SK-N-SH treated with all-trans-retinoic acid at 6 μM for 48 hours (cell line): ENCODE results near the gene CRACR2B.
A peak's percentile ranks its signal among the peaks of the same experiment; 100 is the strongest.

Experiments
- ATAC-seq: fragments of 200-7000 bp; cut with Tn5 transposase; 3 replicates; pipeline ENCODE4 v1.9.1; 2020; ENCODE audit warnings: mild to moderate bottlenecking, moderate library complexity
- ARNTL ChIP-seq: fragments of 450-650 bp; formaldehyde crosslinking; IDR thresholded peaks from 2 replicates; pipeline ENCODE4 v1.5.0; 2020; ENCODE audit warnings: low read depth, mild to moderate bottlenecking, moderate library complexity, borderline replicate concordance
- BACH2 ChIP-seq: fragments of 250-450 bp; sonication (Bioruptor Pico); IDR thresholded peaks from 2 replicates; pipeline ENCODE4 v1.9.0; 2021; ENCODE audit warnings: mild to moderate bottlenecking, borderline replicate concordance
- CREB5 ChIP-seq: fragments of 250-450 bp; sonication (Bioruptor Pico); IDR thresholded peaks from 2 replicates; pipeline ENCODE4 v1.5.1; 2020; ENCODE audit warnings: low read depth, mild to moderate bottlenecking, moderate library complexity
- CSDC2 ChIP-seq: fragments of 250-450 bp; sonication (Bioruptor Pico); IDR thresholded peaks from 2 replicates; pipeline ENCODE4 v1.5.0; 2020; ENCODE audit warnings: mild to moderate bottlenecking, moderate library complexity
- CSRNP3 ChIP-seq: fragments of 250-450 bp; sonication (Bioruptor Pico); IDR thresholded peaks from 2 replicates; pipeline ENCODE4 v1.5.1; 2021; ENCODE audit warnings: mild to moderate bottlenecking, moderate library complexity
- ESRRG ChIP-seq: fragments of 250-450 bp; sonication (Bioruptor Pico); IDR thresholded peaks from 2 replicates; pipeline ENCODE4 v1.6.1; 2021; ENCODE audit warnings: mild to moderate bottlenecking
- GLIS3 ChIP-seq: fragments of 250-450 bp; sonication (Bioruptor Pico); IDR thresholded peaks from 2 replicates; pipeline ENCODE4 v1.5.0; 2020; ENCODE audit warnings: mild to moderate bottlenecking, moderate library complexity
- ISL1 ChIP-seq: fragments of 250-450 bp; sonication (Bioruptor Pico); IDR thresholded peaks from 2 replicates; pipeline ENCODE4 v2.1.2; 2022; ENCODE audit warnings: mild to moderate bottlenecking, moderate library complexity
- POU6F1 ChIP-seq: fragments of 250-450 bp; sonication (Bioruptor Pico); IDR thresholded peaks from 2 replicates; pipeline ENCODE4 v1.8.0; 2021; ENCODE audit warnings: low read depth, mild to moderate bottlenecking, moderate library complexity, borderline replicate concordance
- PPARA ChIP-seq: fragments of 250-450 bp; sonication (Bioruptor Pico); IDR thresholded peaks from 2 replicates; pipeline ENCODE4 v1.5.0; 2020; ENCODE audit warnings: mild to moderate bottlenecking, borderline replicate concordance
- RARB ChIP-seq: fragments of 250-450 bp; sonication (Bioruptor Pico); IDR thresholded peaks from 2 replicates; pipeline ENCODE4 v1.8.0; 2021; ENCODE audit warnings: mild to moderate bottlenecking, moderate library complexity
- SNAI2 ChIP-seq: fragments of 250-450 bp; sonication (Bioruptor Pico); IDR thresholded peaks from 2 replicates; pipeline ENCODE4 v1.5.0; 2020; ENCODE audit warnings: mild to moderate bottlenecking, moderate library complexity
- TSHZ2 ChIP-seq: fragments of 250-450 bp; sonication (Bioruptor Pico); IDR thresholded peaks from 2 replicates; pipeline ENCODE4 v1.5.0; 2020; ENCODE audit warnings: mild to moderate bottlenecking, moderate library complexity
- ZC3H10 ChIP-seq: fragments of 250-450 bp; sonication (Bioruptor Pico); IDR thresholded peaks from 2 replicates; pipeline ENCODE4 v1.5.1; 2021; ENCODE audit warnings: mild to moderate bottlenecking, moderate library complexity
- ZFP3 ChIP-seq: fragments of 250-450 bp; sonication (Bioruptor Pico); IDR thresholded peaks from 2 replicates; pipeline ENCODE4 v1.5.0; 2020; ENCODE audit warnings: mild to moderate bottlenecking, moderate library complexity
- ZFP30 ChIP-seq: fragments of 450-650 bp; formaldehyde crosslinking; IDR thresholded peaks from 2 replicates; pipeline ENCODE4 v1.5.0; 2022; ENCODE audit warnings: mild to moderate bottlenecking, moderate library complexity
- ZNF565 ChIP-seq: fragments of 450-650 bp; formaldehyde crosslinking; conservative IDR thresholded peaks from 2 replicates; pipeline ENCODE4 v1.5.0; 2020; ENCODE audit warnings: low read depth, mild to moderate bottlenecking, moderate library complexity

CRACR2B gene

GRCh38 chr11:854601-855329 is 27.0 kb downstream of the CRACR2B start:
- no peak for TF ChIP-seq CSDC2 (CRISPR knock-in tag)
- no peak for TF ChIP-seq ZC3H10 (CRISPR knock-in tag)
- no peak for TF ChIP-seq PPARA (CRISPR knock-in tag)
- TF ChIP-seq POU6F1 = no peak
- TF ChIP-seq ARNTL (CRISPR knock-in tag) = no peak
- TF ChIP-seq ZFP3 = no peak
- no peak for TF ChIP-seq ISL1
- TF ChIP-seq CREB5 = no peak
- TF ChIP-seq, all 23 proteins: peak for 0
- no peak for ATAC-seq

GRCh38 chr11:855330-855674 is 27.6 kb downstream of the CRACR2B start:
- no peak for ATAC-seq
- peak; percentile 90 for TF ChIP-seq ZFP3
- TF ChIP-seq ZC3H10 (CRISPR knock-in tag) = no peak
- TF ChIP-seq, all 23 proteins: peak for 1

- TF ChIP-seq ISL1 (no peak), ESRRG (CRISPR knock-in tag) (no peak), ZFP30 (CRISPR knock-in tag) (no peak), POU6F1 (no peak), TSHZ2 (no peak), ZNF565 (CRISPR knock-in tag) (no peak), PPARA (CRISPR knock-in tag) (no peak), ZFP3 (no peak), CREB5 (no peak), BACH2 (CRISPR knock-in tag) (no peak), CSRNP3 (CRISPR knock-in tag) (no peak)
- ATAC-seq = no peak
Observed at GRCh38 chr11:855796-856195, 28.1 kb downstream of the CRACR2B start.

GRCh38 chr11:856397-856796 is 28.7 kb downstream of the CRACR2B start:
- ATAC-seq = no peak
- no peak for TF ChIP-seq TSHZ2
- no peak for TF ChIP-seq GLIS3 (CRISPR knock-in tag)
- no peak for TF ChIP-seq ZFP3
- no peak for TF ChIP-seq SNAI2 (CRISPR knock-in tag)
- no peak for TF ChIP-seq ARNTL (CRISPR knock-in tag)
- no peak for TF ChIP-seq CSRNP3 (CRISPR knock-in tag)
- no peak for TF ChIP-seq CSDC2 (CRISPR knock-in tag)
- TF ChIP-seq PPARA (CRISPR knock-in tag) = no peak
- TF ChIP-seq POU6F1 = no peak
- no peak for TF ChIP-seq RARB (CRISPR knock-in tag)
- no peak for TF ChIP-seq ZNF565 (CRISPR knock-in tag)
